ENCODE data around the gene NPHP4. TPM values are rescaled to one million over a fixed set of nuclear protein-coding genes. Genes with fewer than 3 reads are reported as not detected.

NPHP4 gene
- polyA plus RNA-seq, 3 donors = 0.39 to 13.7 (median 1.2) TPM

DNA sequence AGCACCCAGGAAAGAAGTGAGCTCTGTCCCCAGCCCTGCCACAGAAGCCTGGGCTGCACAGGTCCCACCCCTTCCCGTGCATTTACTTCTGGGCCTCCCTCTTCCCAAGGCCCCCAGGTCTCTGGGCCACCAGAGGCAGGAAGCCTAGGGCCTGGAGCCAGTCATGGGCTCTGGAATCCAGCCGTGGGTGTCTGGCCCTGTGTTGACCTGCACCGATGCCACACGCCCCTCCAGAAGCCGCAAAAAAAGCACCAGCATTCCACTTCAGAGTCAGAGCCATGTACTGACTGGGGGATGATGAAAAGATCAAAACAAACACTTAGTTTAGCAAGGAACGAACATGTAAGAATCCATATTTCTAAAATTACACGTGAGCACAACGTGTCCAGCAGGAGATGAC is 141.7 kb downstream of the NPHP4 start:
- Histone ChIP-seq H3K79me2 (ENCODE audit: insufficient read depth, low read length) (no peaks in the 10 kb centered on the region), H3K27me3 (ENCODE audit: control insufficient read depth in 2 of 2, insufficient read depth in 2 of 2, low read length in 2 of 2) (no peaks in the 10 kb centered on the region), H3K36me3 (replicated peaks in 1 of 2; ENCODE audit: control insufficient read depth in 1 of 2, insufficient read depth in 2 of 2, low read length in 2 of 2) (no peaks in the 10 kb centered on the region), H3K9ac (ENCODE audit: insufficient read depth, low read length, poor library complexity, severe bottlenecking) (no peak overlapping the region), H3K27ac (ENCODE audit: low read depth in 1 of 2, low read length in 2 of 2) (no peak overlapping the region), H3K4me3 (replicated peaks in 1 of 3; ENCODE audit: low read depth in 2 of 3, low read length in 3 of 3) (no peak overlapping the region), H2AFZ (ENCODE audit: insufficient read depth, low read depth, low read length, poor library complexity, severe bottlenecking) (no peak overlapping the region), H3K9me3 (replicated peaks in 1 of 2; ENCODE audit: control insufficient read depth in 1 of 2, insufficient read depth in 1 of 2, low read length in 2 of 2) (no peaks in the 10 kb centered on the region), H3K4me1 (ENCODE audit: control insufficient read depth in 1 of 2, insufficient read depth in 2 of 2, low read length in 2 of 2) (no peaks in the 10 kb centered on the region), H3K4me2 (replicated peaks; ENCODE audit: extremely low read depth, low read length, poor library complexity, severe bottlenecking) (no peak overlapping the region), H4K20me1 (ENCODE audit: insufficient read depth, low read length) (no peaks in the 10 kb centered on the region)
- Mint-ChIP-seq H3K27me3 (ENCODE audit: low read depth in 3 of 3) (peaks cover 2% of the 10 kb centered on the region in 3 donors), H3K4me3 (no peak overlapping the region), H3K4me1 (no peaks in the 10 kb centered on the region), H3K9me3 (peaks cover 0 to 3% (median 0%) of the 10 kb centered on the region in 7 donors), H3K27ac (no peak overlapping the region), H3K36me3 (no peaks in the 10 kb centered on the region)
- whole genome bisulfite sequencing (ENCODE audit: insufficient coverage) = 78% methylated on average over 3 of the region's 8 CpGs
- TF ChIP-seq CTCF (IDR thresholded peaks at IDR 0.05) = no peak
- intact Hi-C loops (cut with micrococcal nuclease) = no loop called here
- no peak for DNase-seq

DNA sequence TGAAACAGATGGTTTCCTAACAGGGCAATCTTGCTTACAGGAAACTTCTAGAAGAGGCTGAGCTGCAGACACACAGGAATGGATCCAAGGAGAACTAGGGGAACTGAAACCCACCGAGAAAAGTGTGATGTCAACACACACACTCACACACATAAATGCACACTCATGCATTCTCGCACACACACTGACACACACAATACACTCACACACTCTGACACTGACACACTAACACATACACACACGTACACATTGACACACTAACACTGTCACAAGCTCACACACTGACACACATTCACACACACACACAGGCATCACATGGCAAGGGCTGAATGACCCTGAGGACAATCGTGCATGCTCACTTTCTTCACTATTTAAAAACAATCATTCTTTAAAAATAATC is 142.7 kb downstream of the NPHP4 start:
- H3K27ac Mint-ChIP-seq = no peak overlapping the region
- Histone ChIP-seq H3K27ac (ENCODE audit: low read depth in 1 of 2, low read length in 2 of 2) (no peak overlapping the region), H3K79me2 (ENCODE audit: insufficient read depth, low read length) (no peaks in the 10 kb centered on the region), H2AFZ (ENCODE audit: insufficient read depth, low read depth, low read length, poor library complexity, severe bottlenecking) (no peak overlapping the region), H3K9me3 (replicated peaks in 1 of 2; ENCODE audit: control insufficient read depth in 1 of 2, insufficient read depth in 1 of 2, low read length in 2 of 2) (no peaks in the 10 kb centered on the region), H3K36me3 (replicated peaks in 1 of 2; ENCODE audit: control insufficient read depth in 1 of 2, insufficient read depth in 2 of 2, low read length in 2 of 2) (no peaks in the 10 kb centered on the region), H3K4me3 (replicated peaks in 1 of 3; ENCODE audit: low read depth in 2 of 3, low read length in 3 of 3) (no peak overlapping the region), H3K27me3 (ENCODE audit: control insufficient read depth in 2 of 2, insufficient read depth in 2 of 2, low read length in 2 of 2) (no peaks in the 10 kb centered on the region), H3K4me1 (ENCODE audit: control insufficient read depth in 1 of 2, insufficient read depth in 2 of 2, low read length in 2 of 2) (no peaks in the 10 kb centered on the region), H3K9ac (ENCODE audit: insufficient read depth, low read length, poor library complexity, severe bottlenecking) (no peak overlapping the region), H3K4me2 (replicated peaks; ENCODE audit: extremely low read depth, low read length, poor library complexity, severe bottlenecking) (no peak overlapping the region), H4K20me1 (ENCODE audit: insufficient read depth, low read length) (no peaks in the 10 kb centered on the region)
- H3K4me3 Mint-ChIP-seq = no peak overlapping the region
- H3K27me3 Mint-ChIP-seq (ENCODE audit: low read depth in 3 of 3) = peaks cover 2 to 3% (median 2%) of the 10 kb centered on the region in 3 donors
- 74% methylated on average over 3 of the region's 4 CpGs for WGBS (ENCODE audit: insufficient coverage)
- peaks cover 0 to 3% (median 0%) of the 10 kb centered on the region in 7 donors for H3K9me3 Mint-ChIP-seq
- no peak for DNase-seq
- no peaks in the 10 kb centered on the region for H3K4me1 Mint-ChIP-seq
- no peak for TF ChIP-seq CTCF (IDR thresholded peaks at IDR 0.05)
- intact Hi-C loops (cut with micrococcal nuclease) = no loop called here
- no peaks in the 10 kb centered on the region for H3K36me3 Mint-ChIP-seq
